Vagina (tissue), 2 donors: ENCODE measurements around the gene RAD50. TPM values are rescaled to one million over a fixed set of nuclear protein-coding genes. Genes with fewer than 3 reads are reported as not detected.
A peak's percentile ranks its signal among the peaks of the same experiment; 100 is the strongest.

ENCODE experiments used
- DNase-seq, 2 donors: peaks; one replicate each; pipeline ENCODE4 v3.0.0-alpha.2; 2017; ENCODE audit errors: extremely low spot score in 2 of 2
- H3K27ac ChIP-seq: fragments of 200-600 bp; sonication (generic); one replicate; pipeline ENCODE4 v1.5.1; 2019
- H3K27me3 ChIP-seq: fragments of 200-600 bp; sonication (generic); one replicate; pipeline ENCODE4 v1.5.1; 2019
- H3K36me3 ChIP-seq, 2 donors: fragments of 200-600 bp; sonication (generic); one replicate each; pipeline ENCODE4 v1.5.1; 2017 to 2019
- H3K4me1 ChIP-seq: fragments of 200-600 bp; sonication (generic); one replicate; pipeline ENCODE4 v1.5.1; 2019
- H3K4me3 ChIP-seq, 2 donors: fragments of 200-600 bp; sonication (generic); 1 replicate in 1 of 2; 2 replicates in 1 of 2; pipeline ENCODE4 v1.5.1; 2016 to 2019
- H3K9me3 ChIP-seq: fragments of 200-600 bp; sonication (generic); one replicate; pipeline ENCODE4 v1.5.1; 2019
- CTCF ChIP-seq, 3 experiments: fragments of 450-650 bp in 2 of 3; fragments of 200-600 bp in 1 of 3; sonication (generic) in 1 of 3; IDR thresholded peaks; one replicate each; pipeline ENCODE4 v1.5.1; 2017 to 2019; ENCODE audit warnings: antibody characterized with exemption in 3 of 3, mild to moderate bottlenecking in 2 of 3, moderate library complexity in 2 of 3
- POLR2A ChIP-seq, 2 donors: fragments of 450-650 bp; IDR thresholded peaks; one replicate each; pipeline ENCODE4 v1.6.1; 2017; ENCODE audit warnings: antibody characterized with exemption in 2 of 2, mild to moderate bottlenecking in 2 of 2, moderate library complexity in 2 of 2
- POLR2AphosphoS5 ChIP-seq, 2 donors: sonication (generic); formaldehyde crosslinking; IDR thresholded peaks; one replicate each; pipeline ENCODE4 v1.9.0; 2017; ENCODE audit warnings: antibody characterized with exemption in 2 of 2, mild to moderate bottlenecking in 2 of 2, low read depth in 1 of 2; ENCODE audit not compliant: insufficient read depth in 1 of 2
- intact Hi-C: fragments of 100-400 bp; cut with DNase I; formaldehyde crosslinking; loops from one replicate; pipeline ENCODE4 v1.15.1; 2023
- total RNA-seq: library from RNA; depleted of rRNA; stranded (reverse); fragments of >200 nt; gene quantifications from one replicate; pipeline ENCODE4 v1.2.3, GENCODE V29; 2016

The RAD50 gene
- total RNA-seq, 1 donor from 2014 or later = 29.0 TPM

- Histone ChIP-seq H3K9me3 (no peaks in the 10 kb centered on the region), H3K4me1 (no peaks in the 10 kb centered on the region), H3K27me3 (no peaks in the 10 kb centered on the region), H3K36me3 (no peaks in the 10 kb centered on the region), H3K27ac (no peak overlapping the region), H3K4me3 (no peak overlapping the region)
- intact Hi-C loops = no loop called here
- TF ChIP-seq CTCF (IDR thresholded peaks at IDR 0.05) (no peak), POLR2A (IDR thresholded peaks at IDR 0.05) (no peak), POLR2AphosphoS5 (IDR thresholded peaks at IDR 0.05; ENCODE audit: insufficient read depth in 1 of 2, low read depth in 1 of 2) (no peak)
- DNase-seq = peak in 1 of 2 donors; percentile 75
Observed at GRCh38 chr5:132667761-132668705, 111.3 kb downstream of the RAD50 start.

- no peaks in the 10 kb centered on the region for H3K27me3 ChIP-seq
- no peaks in the 10 kb centered on the region for H3K9me3 ChIP-seq
- TF ChIP-seq POLR2AphosphoS5 (IDR thresholded peaks at IDR 0.05; ENCODE audit: insufficient read depth in 1 of 2, low read depth in 1 of 2) (no peak), CTCF (IDR thresholded peaks at IDR 0.05) (no peak)
- intact Hi-C loops = no loop called here
- peaks cover 3% of the 10 kb centered on the region for H3K4me1 ChIP-seq
- H3K4me3 ChIP-seq = no peak overlapping the region
- H3K27ac ChIP-seq = no peak overlapping the region
- H3K36me3 ChIP-seq = no peaks in the 10 kb centered on the region
- DNase-seq = peak in 1 of 2 donors; percentile 67
Observed at GRCh38 chr5:132668706-132669454, 112.1 kb downstream of the RAD50 start.

GRCh38 chr5:132669455-132669820, 112.7 kb downstream of the RAD50 start:
- no peak for TF ChIP-seq POLR2AphosphoS5 (IDR thresholded peaks at IDR 0.05; ENCODE audit: insufficient read depth in 1 of 2, low read depth in 1 of 2)
- no peak for TF ChIP-seq POLR2A (IDR thresholded peaks at IDR 0.05)
- no peak for TF ChIP-seq CTCF (IDR thresholded peaks at IDR 0.05)
- no peaks in the 10 kb centered on the region for H3K9me3 ChIP-seq
- peak in 1 of 2 donors; percentile 62 for DNase-seq
- no peaks in the 10 kb centered on the region for H3K27me3 ChIP-seq
- intact Hi-C loops = no loop called here
- H3K36me3 ChIP-seq = no peaks in the 10 kb centered on the region
- H3K4me3 ChIP-seq = no peak overlapping the region
- H3K4me1 ChIP-seq = peaks cover 8% of the 10 kb centered on the region
- H3K27ac ChIP-seq = no peak overlapping the region

- intact Hi-C loops = no loop called here
Observed at GRCh38 chr5:132669966-132670882, 113.4 kb downstream of the RAD50 start.

More at GRCh38 chr5:132669966-132670882, 113.4 kb downstream of the RAD50 start:
- peak in 1 of 2 donors; percentile 71 for DNase-seq
- Histone ChIP-seq H3K36me3 (no peaks in the 10 kb centered on the region), H3K4me1 (peaks cover 15% of the 10 kb centered on the region), H3K9me3 (no peaks in the 10 kb centered on the region), H3K4me3 (no peak overlapping the region), H3K27me3 (no peaks in the 10 kb centered on the region), H3K27ac (no peak overlapping the region)
- TF ChIP-seq POLR2A (IDR thresholded peaks at IDR 0.05) (no peak), POLR2AphosphoS5 (IDR thresholded peaks at IDR 0.05; ENCODE audit: insufficient read depth in 1 of 2, low read depth in 1 of 2) (no peak), CTCF (IDR thresholded peaks at IDR 0.05) (no peak)
